MM.1S (cell line): ENCODE results near the gene RNASE8.

ENCODE experiments used
- EZH2phosphoT487 ChIP-seq: fragments of 300-600 bp; sonication (generic); IDR thresholded peaks from 2 replicates; pipeline ENCODE4 v1.6.1; 2018; ENCODE audit warnings: antibody characterized with exemption, low read length
- TF ChIP-seq, protein P1 (sequence below): fragments of 300-600 bp; sonication (generic); IDR thresholded peaks from 2 replicates; pipeline ENCODE4 v1.5.1; 2016; ENCODE audit warnings: antibody characterized with exemption, low read length, mixed read lengths

DNA sequence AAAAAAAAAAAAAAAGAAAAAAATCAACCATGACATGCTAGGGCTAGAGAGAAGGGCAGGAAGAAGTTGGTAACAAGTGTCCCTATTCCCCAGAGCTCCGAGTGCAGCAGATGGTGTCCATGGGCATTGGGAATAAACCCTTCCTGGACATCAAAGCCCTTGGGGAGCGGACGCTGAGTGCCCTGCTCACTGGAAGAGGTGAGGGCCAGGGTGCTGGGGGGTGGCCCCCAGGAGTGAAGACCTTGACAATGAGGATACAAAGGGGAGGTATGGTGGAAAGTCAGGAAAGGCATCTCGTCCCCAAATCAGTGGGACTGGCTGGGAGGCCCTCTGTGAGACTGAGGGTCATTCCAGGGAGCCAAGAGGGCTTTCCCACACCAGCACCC, 29.3 kb downstream of the RNASE8 start:
- TF ChIP-seq EZH2phosphoT487 = no peak
- TF ChIP-seq, protein P1, sequence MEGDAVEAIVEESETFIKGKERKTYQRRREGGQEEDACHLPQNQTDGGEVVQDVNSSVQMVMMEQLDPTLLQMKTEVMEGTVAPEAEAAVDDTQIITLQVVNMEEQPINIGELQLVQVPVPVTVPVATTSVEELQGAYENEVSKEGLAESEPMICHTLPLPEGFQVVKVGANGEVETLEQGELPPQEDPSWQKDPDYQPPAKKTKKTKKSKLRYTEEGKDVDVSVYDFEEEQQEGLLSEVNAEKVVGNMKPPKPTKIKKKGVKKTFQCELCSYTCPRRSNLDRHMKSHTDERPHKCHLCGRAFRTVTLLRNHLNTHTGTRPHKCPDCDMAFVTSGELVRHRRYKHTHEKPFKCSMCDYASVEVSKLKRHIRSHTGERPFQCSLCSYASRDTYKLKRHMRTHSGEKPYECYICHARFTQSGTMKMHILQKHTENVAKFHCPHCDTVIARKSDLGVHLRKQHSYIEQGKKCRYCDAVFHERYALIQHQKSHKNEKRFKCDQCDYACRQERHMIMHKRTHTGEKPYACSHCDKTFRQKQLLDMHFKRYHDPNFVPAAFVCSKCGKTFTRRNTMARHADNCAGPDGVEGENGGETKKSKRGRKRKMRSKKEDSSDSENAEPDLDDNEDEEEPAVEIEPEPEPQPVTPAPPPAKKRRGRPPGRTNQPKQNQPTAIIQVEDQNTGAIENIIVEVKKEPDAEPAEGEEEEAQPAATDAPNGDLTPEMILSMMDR = no peak
